Loucy (cell line): ENCODE data around the gene IGSF3.

Experiments
- H2AFZ ChIP-seq: fragments of 200-600 bp; sonication (generic); 2 replicates; pipeline ENCODE4 v1.6.0; 2016; ENCODE audit warnings: antibody characterized with exemption, mild to moderate bottlenecking, low read length, moderate library complexity
- H3F3A ChIP-seq: fragments of 200-600 bp; 2 replicates; pipeline ENCODE4 v1.6.0; 2016; ENCODE audit warnings: antibody characterized with exemption, low read depth, mild to moderate bottlenecking
- H3K27me3 ChIP-seq: fragments of 200-600 bp; sonication (generic); 2 replicates; pipeline ENCODE4 v1.6.1; 2014; ENCODE audit warnings: low read length, mild to moderate bottlenecking; ENCODE audit not compliant: insufficient read depth, poor library complexity, severe bottlenecking
- H3K36me3 ChIP-seq: fragments of 200-600 bp; sonication (generic); 2 replicates; pipeline ENCODE4 v1.6.1; 2016; ENCODE audit warnings: low read length; ENCODE audit not compliant: insufficient read depth
- H3K4me1 ChIP-seq: fragments of 200-600 bp; sonication (generic); 2 replicates; pipeline ENCODE4 v1.5.1; 2014; ENCODE audit warnings: low read length, mild to moderate bottlenecking; ENCODE audit not compliant: insufficient read depth, poor library complexity, severe bottlenecking
- H3K4me2 ChIP-seq: fragments of 200-600 bp; sonication (generic); 2 replicates; pipeline ENCODE4 v1.6.0; 2014; ENCODE audit warnings: antibody characterized with exemption, low read length, low read depth, mild to moderate bottlenecking; ENCODE audit not compliant: poor library complexity, severe bottlenecking
- H3K4me3 ChIP-seq: fragments of 200-600 bp; sonication (generic); 2 replicates; pipeline ENCODE4 v1.5.1; 2014; ENCODE audit warnings: low read length, mild to moderate bottlenecking, mixed read lengths; ENCODE audit not compliant: poor library complexity, severe bottlenecking
- H3K79me2 ChIP-seq: fragments of 200-600 bp; sonication (generic); 2 replicates; pipeline ENCODE4 v1.6.1; 2014; ENCODE audit warnings: low read length; ENCODE audit not compliant: insufficient read depth
- H3K9ac ChIP-seq: fragments of 200-600 bp; sonication (generic); 2 replicates; pipeline ENCODE4 v1.6.0; 2014; ENCODE audit warnings: mild to moderate bottlenecking, low read depth, low read length, moderate library complexity; ENCODE audit not compliant: poor library complexity, severe bottlenecking
- H3K9me2 ChIP-seq: fragments of 200-600 bp; sonication (generic); replicated peaks from 2 replicates; pipeline ENCODE4 v1.6.1; 2016; ENCODE audit warnings: low read depth, low read length, mixed read lengths
- H3K9me3 ChIP-seq: fragments of 200-600 bp; sonication (generic); 2 replicates; pipeline ENCODE4 v1.6.1; 2014; ENCODE audit warnings: mild to moderate bottlenecking, antibody characterized with exemption, low read length, low read depth; ENCODE audit not compliant: insufficient read depth
- H4K20me1 ChIP-seq: fragments of 200-600 bp; sonication (generic); 2 replicates; pipeline ENCODE4 v1.6.0; 2014; ENCODE audit warnings: antibody characterized with exemption, low read length, mild to moderate bottlenecking; ENCODE audit not compliant: insufficient read depth, poor library complexity, severe bottlenecking
- CTCF ChIP-seq: fragments of 200-600 bp; sonication (generic); conservative IDR thresholded peaks from 2 replicates; pipeline ENCODE4 v1.5.1; 2014; ENCODE audit warnings: mild to moderate bottlenecking, antibody characterized with exemption, low read length
- EZH2phosphoT487 ChIP-seq: fragments of 200-600 bp; IDR thresholded peaks from 2 replicates; pipeline ENCODE4 v1.6.1; 2018; ENCODE audit warnings: antibody characterized with exemption, mild to moderate bottlenecking, moderate library complexity, borderline replicate concordance

IGSF3 gene

DNA sequence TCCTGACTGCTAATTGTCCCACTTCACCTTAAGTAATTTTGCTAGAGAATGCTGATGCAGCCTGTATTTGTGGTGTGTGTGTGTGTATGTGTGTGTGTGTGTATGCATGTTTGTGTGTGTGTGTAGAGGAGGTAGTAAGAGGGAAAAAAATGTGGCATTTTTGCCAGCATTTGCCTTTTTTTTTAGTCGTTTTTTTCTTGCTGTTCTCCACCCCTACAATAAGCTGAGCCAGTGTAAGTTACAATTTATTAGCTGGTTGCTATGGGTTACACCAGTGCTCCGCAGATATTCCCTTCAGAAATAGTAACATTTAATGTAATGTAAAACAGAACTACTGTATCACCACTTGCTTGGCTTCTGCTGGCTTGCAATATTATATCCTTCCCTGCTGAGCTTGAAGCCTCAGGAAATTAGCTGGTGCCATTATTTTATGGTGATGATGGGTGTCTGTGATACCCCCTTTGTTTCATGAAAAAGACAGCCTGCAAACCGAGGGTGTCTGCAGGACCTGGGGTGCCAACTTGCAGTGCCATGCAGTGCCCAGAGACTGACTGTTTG, 23.4 kb upstream of the IGSF3 start:
- TF ChIP-seq CTCF (no peak), EZH2phosphoT487 (no peak)
- Histone ChIP-seq H3K9me3 (no peaks in the 10 kb centered on the region), H3F3A (no peaks in the 10 kb centered on the region), H3K4me2 (no peak overlapping the region), H2AFZ (no peak overlapping the region), H3K27me3 (no peaks in the 10 kb centered on the region), H3K9me2 (no peaks in the 10 kb centered on the region), H4K20me1 (no peaks in the 10 kb centered on the region), H3K36me3 (no peaks in the 10 kb centered on the region), H3K4me3 (no peak overlapping the region), H3K4me1 (no peaks in the 10 kb centered on the region), H3K79me2 (no peaks in the 10 kb centered on the region), H3K9ac (no peak overlapping the region)

- H3K4me3 ChIP-seq = no peak overlapping the region
- H3K27me3 ChIP-seq = no peaks in the 10 kb centered on the region
- H3K4me2 ChIP-seq = no peak overlapping the region
- no peaks in the 10 kb centered on the region for H4K20me1 ChIP-seq
- no peaks in the 10 kb centered on the region for H3K9me2 ChIP-seq
- no peaks in the 10 kb centered on the region for H3K4me1 ChIP-seq
- H3F3A ChIP-seq = no peaks in the 10 kb centered on the region
- H3K36me3 ChIP-seq = no peaks in the 10 kb centered on the region
- no peak overlapping the region for H3K9ac ChIP-seq
- no peak overlapping the region for H2AFZ ChIP-seq
- no peaks in the 10 kb centered on the region for H3K9me3 ChIP-seq
- no peaks in the 10 kb centered on the region for H3K79me2 ChIP-seq
- TF ChIP-seq CTCF = no peak
- no peak for TF ChIP-seq EZH2phosphoT487
Measured at GRCh38 chr1:116690396-116690848, 22.9 kb upstream of the IGSF3 start.

DNA sequence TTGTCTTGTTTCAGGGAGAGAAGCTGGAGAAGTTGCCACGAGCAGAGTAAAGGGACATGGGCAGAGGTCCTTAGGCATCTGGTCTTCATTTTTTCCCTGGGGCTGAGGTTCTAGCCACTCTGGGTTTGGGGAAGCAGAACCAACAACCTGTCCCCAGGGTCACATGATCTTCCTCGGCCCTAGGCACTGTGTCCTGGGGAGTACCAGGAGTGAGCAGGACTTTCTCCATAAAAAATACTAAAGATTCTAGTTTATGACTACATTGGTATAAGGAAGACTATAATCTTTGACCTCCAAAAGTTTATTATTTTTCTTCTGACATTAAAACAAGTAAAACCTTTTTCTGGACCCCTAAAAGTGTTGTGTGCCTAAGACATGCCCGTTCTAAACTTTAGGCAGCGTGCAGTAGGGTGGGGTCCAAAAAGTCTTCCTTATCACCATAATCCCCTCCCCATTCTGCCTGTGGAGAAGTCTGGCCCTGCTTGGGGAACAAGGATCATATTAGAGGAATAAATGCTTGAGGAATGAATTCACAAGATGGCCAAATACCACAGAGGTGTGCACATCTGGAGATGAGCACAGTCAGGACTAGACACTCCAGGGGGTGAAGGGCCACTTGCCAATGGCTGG, 19.3 kb upstream of the IGSF3 start:
- Histone ChIP-seq H3K9me2 (no peaks in the 10 kb centered on the region), H3K9me3 (no peaks in the 10 kb centered on the region), H3K4me2 (no peak overlapping the region), H3K36me3 (no peaks in the 10 kb centered on the region), H2AFZ (no peak overlapping the region), H3K79me2 (no peaks in the 10 kb centered on the region), H3K27me3 (no peaks in the 10 kb centered on the region), H3F3A (no peaks in the 10 kb centered on the region), H3K9ac (no peak overlapping the region), H4K20me1 (no peaks in the 10 kb centered on the region), H3K4me1 (no peaks in the 10 kb centered on the region), H3K4me3 (no peak overlapping the region)
- TF ChIP-seq CTCF (no peak), EZH2phosphoT487 (no peak)
